Esophagus squamous epithelium (tissue), 4 donors: ENCODE data around the gene CAMKMT.

Source experiments
- POLR2A ChIP-seq, 4 donors: fragments of 450-650 bp; IDR thresholded peaks; one replicate each; pipeline ENCODE4 v1.6.1; 2017; ENCODE audit warnings: antibody characterized with exemption in 4 of 4, mild to moderate bottlenecking in 4 of 4, moderate library complexity in 3 of 4
- TF ChIP-seq, protein P1 (sequence below), 6 experiments: fragments of 450-650 bp in 4 of 6; fragments of 200-600 bp in 2 of 6; sonication (generic) in 2 of 6; IDR thresholded peaks; one replicate each; pipeline ENCODE4 v1.5.1; 2016 to 2019; ENCODE audit warnings: antibody characterized with exemption in 6 of 6, mild to moderate bottlenecking in 4 of 6, moderate library complexity in 4 of 6

DNA sequence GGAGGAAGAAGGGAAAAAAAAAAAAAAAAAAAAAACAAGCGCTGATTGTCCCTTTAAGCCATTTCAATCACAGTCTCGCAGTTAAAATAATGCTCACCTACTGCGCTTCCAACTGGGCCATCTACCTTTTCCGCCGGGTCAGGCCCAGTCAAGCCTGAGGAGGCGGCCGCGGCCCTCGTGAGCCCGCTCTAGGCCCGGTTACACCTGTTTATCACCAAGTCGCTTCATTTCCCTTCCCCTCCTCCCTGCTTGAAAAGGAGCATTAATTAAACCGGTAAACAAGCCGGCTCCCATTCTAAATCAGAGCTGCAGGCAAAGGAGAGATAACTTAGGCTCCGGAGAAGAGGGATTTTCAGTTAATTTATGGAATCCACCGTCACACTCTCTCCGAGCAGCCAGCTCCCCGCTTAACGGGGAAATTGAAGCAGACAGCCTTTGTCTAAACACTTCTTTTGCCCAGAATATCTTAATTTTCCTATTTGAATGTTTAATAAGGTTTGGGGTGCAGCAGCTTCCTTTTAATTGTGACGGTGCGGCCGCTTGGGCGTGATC lies 439.6 kb downstream of the CAMKMT start:
- TF ChIP-seq POLR2A (IDR thresholded peaks at IDR 0.05), result no peak
- TF ChIP-seq, protein P1, sequence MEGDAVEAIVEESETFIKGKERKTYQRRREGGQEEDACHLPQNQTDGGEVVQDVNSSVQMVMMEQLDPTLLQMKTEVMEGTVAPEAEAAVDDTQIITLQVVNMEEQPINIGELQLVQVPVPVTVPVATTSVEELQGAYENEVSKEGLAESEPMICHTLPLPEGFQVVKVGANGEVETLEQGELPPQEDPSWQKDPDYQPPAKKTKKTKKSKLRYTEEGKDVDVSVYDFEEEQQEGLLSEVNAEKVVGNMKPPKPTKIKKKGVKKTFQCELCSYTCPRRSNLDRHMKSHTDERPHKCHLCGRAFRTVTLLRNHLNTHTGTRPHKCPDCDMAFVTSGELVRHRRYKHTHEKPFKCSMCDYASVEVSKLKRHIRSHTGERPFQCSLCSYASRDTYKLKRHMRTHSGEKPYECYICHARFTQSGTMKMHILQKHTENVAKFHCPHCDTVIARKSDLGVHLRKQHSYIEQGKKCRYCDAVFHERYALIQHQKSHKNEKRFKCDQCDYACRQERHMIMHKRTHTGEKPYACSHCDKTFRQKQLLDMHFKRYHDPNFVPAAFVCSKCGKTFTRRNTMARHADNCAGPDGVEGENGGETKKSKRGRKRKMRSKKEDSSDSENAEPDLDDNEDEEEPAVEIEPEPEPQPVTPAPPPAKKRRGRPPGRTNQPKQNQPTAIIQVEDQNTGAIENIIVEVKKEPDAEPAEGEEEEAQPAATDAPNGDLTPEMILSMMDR (IDR thresholded peaks at IDR 0.05), result no peak
